ENCODE measurements around the gene PGA5. TPM values are rescaled to one million over a fixed set of nuclear protein-coding genes. Genes with fewer than 3 reads are reported as not detected.
"Not testable (repeated sequence)": the region's sequence is repeated elsewhere in the genome, so short reads cannot be mapped to it uniquely, and the experiment has no call there.

Gene PGA5
- total RNA-seq, 6 experiments from 2014 or later: 0.20 to 1.00 TPM; not detected in 4

GRCh38 chr11:61232548-61233145 is 8.3 kb upstream of the PGA5 start:
- WGBS (ENCODE audit: insufficient coverage, low coverage, low lambda C conversion rate, missing lambda C conversion rate): no CpG with 5 or more reads among the region's 3 CpGs
- intact Hi-C loops (cut with DNase I); DNase-seq; H3K9me3 ChIP-seq; H3K4me3 ChIP-seq; H3K27me3 ChIP-seq; H3K27ac ChIP-seq; ATAC-seq; H3K4me1 ChIP-seq; H3K36me3 ChIP-seq: not testable (repeated sequence)

GRCh38 chr11:61237130-61237529 is 3.8 kb upstream of the PGA5 start:
- ATAC-seq: peak in 2 of 4 donors; percentile 14 to 18
- WGBS (ENCODE audit: insufficient coverage, low coverage, low lambda C conversion rate, missing lambda C conversion rate): no CpG with 5 or more reads among the region's 4 CpGs

GRCh38 chr11:61240288-61240687 is 687 bp upstream of the PGA5 start:
- intact Hi-C loops (cut with DNase I); ATAC-seq; H3K4me1 ChIP-seq; H3K36me3 ChIP-seq; H3K27ac ChIP-seq; H3K27me3 ChIP-seq; H3K9me3 ChIP-seq; DNase-seq; H3K4me3 ChIP-seq: not testable (repeated sequence)
- WGBS (ENCODE audit: insufficient coverage, low coverage, low lambda C conversion rate, missing lambda C conversion rate): 68% methylated on average over 7 of the region's 8 CpGs

More at GRCh38 chr11:61237130-61237529, 3.8 kb upstream of the PGA5 start:
- H3K27me3 ChIP-seq; H3K27ac ChIP-seq; intact Hi-C loops (cut with DNase I); H3K4me3 ChIP-seq; H3K9me3 ChIP-seq; DNase-seq; H3K4me1 ChIP-seq; H3K36me3 ChIP-seq: not testable (repeated sequence)

DNA sequence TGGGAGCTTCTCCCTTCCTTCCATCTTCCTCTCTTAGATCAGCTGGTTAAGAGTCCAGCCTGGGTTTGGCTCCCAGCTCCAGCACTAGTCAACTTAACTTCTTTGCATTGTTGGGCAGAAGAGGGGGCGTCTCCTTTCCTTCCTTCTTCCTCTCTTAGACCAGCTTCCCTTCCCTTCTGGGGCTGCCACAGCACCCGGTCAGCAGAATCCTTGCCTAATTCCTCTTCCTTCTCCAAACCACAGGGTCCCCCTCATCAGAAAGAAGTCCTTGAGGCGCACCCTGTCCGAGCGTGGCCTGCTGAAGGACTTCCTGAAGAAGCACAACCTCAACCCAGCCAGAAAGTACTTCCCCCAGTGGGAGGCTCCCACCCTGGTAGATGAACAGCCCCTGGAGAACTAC is 551 bp downstream of the PGA5 start:
- H3K9me3 ChIP-seq; H3K4me3 ChIP-seq; H3K4me1 ChIP-seq; H3K36me3 ChIP-seq; H3K27me3 ChIP-seq; DNase-seq; H3K27ac ChIP-seq; intact Hi-C loops (cut with DNase I): not testable (repeated sequence)
- ATAC-seq: peak; percentile 47 to 71 (median 54)
- no CpG with 5 or more reads among the region's 5 CpGs for WGBS (ENCODE audit: insufficient coverage, low coverage, low lambda C conversion rate, missing lambda C conversion rate)

- H3K4me1 ChIP-seq; ATAC-seq; intact Hi-C loops (cut with DNase I); H3K4me3 ChIP-seq; H3K9me3 ChIP-seq; H3K27me3 ChIP-seq; DNase-seq; H3K36me3 ChIP-seq; H3K27ac ChIP-seq: not testable (repeated sequence)
- WGBS (ENCODE audit: insufficient coverage, low coverage, low lambda C conversion rate, missing lambda C conversion rate): no CpG with 5 or more reads among the region's 10 CpGs
Measured at GRCh38 chr11:61245284-61245964, 4.4 kb downstream of the PGA5 start.

DNA sequence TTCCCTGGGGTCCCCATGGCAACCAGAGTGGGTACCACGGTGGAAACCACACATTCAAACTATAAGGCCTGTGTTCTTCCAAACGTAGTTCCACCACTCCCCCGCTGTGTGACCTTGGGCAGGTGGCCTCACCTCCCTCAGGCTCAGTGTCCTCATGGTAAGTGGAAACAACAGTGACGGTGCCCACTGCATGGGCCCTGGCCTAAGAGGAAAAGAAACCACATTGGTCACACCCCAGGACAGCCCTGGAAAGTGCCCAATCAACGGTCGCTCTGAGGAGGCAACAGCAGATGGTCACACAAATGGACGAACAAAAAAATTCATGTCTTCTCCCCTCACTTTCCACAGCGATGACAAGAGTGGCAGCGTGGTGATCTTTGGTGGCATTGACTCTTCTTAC is 7.1 kb downstream of the PGA5 start:
- H3K4me1 ChIP-seq; H3K4me3 ChIP-seq; H3K9me3 ChIP-seq; ATAC-seq; DNase-seq; H3K27ac ChIP-seq; H3K27me3 ChIP-seq; H3K36me3 ChIP-seq; intact Hi-C loops (cut with DNase I): not testable (repeated sequence)
- 90% methylated on average over 2 of the region's 9 CpGs for WGBS (ENCODE audit: insufficient coverage, low coverage, low lambda C conversion rate, missing lambda C conversion rate)

DNA sequence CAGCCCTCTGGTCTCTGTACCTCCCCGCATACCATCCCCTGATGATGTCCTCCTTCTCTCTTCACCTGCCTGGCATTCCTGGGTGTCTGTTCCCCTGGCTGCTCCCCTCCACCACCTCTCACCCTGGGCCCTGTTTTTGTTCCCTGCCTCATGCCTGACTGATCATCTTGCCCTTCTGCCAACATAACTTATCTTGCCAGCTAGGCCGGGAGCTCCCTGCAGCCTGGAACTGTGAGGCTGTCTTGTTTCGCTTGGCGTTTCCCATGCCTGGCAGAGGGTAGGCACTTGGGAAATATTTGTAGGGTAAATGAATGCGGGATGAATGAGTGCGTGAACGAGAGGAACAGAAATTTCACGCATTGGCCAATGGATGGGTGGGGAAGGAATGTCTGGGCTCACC is 8.2 kb downstream of the PGA5 start:
- H3K4me3 ChIP-seq; H3K4me1 ChIP-seq; ATAC-seq; H3K36me3 ChIP-seq; H3K27me3 ChIP-seq; H3K27ac ChIP-seq; DNase-seq; intact Hi-C loops (cut with DNase I); H3K9me3 ChIP-seq: not testable (repeated sequence)
- WGBS (ENCODE audit: insufficient coverage, low coverage, low lambda C conversion rate, missing lambda C conversion rate): 79% methylated on average over 8 of the region's 8 CpGs

GRCh38 chr11:61250796-61251765 is 10.1 kb downstream of the PGA5 start:
- 75% methylated on average over 9 of the region's 20 CpGs for WGBS (ENCODE audit: insufficient coverage, low coverage, low lambda C conversion rate, missing lambda C conversion rate)
- H3K36me3 ChIP-seq; H3K27ac ChIP-seq; H3K9me3 ChIP-seq; ATAC-seq; H3K4me1 ChIP-seq; H3K27me3 ChIP-seq; intact Hi-C loops (cut with DNase I); DNase-seq; H3K4me3 ChIP-seq: not testable (repeated sequence)

GRCh38 chr11:61252332-61252731 is 11.4 kb downstream of the PGA5 start:
- WGBS (ENCODE audit: insufficient coverage, low coverage, low lambda C conversion rate, missing lambda C conversion rate): 50% methylated on average over 1 of the region's 1 CpG
- H3K36me3 ChIP-seq; H3K4me3 ChIP-seq; H3K27me3 ChIP-seq; H3K4me1 ChIP-seq; H3K27ac ChIP-seq; H3K9me3 ChIP-seq; ATAC-seq; DNase-seq; intact Hi-C loops (cut with DNase I): not testable (repeated sequence)
